ENCODE measurements around the gene ZNF43. TPM values are rescaled to one million over a fixed set of nuclear protein-coding genes. Genes with fewer than 3 reads are reported as not detected.
"Not testable (repeated sequence)": the region's sequence is repeated elsewhere in the genome, so short reads cannot be mapped to it uniquely, and the experiment has no call there.

The ZNF43 gene
- polyA plus RNA-seq, 1 of the 3 experiments (the other 2 are of a cell fraction) = 3.4 TPM

GRCh38 chr19:21877976-21878375, 42.0 kb upstream of the ZNF43 start:
- H3K4me3 ChIP-seq (ENCODE audit: low read depth in 2 of 2, low read length in 1 of 2) = no peak overlapping the region
- no peaks in the 10 kb centered on the region for H3K79me2 ChIP-seq (ENCODE audit: insufficient read depth)
- H3K4me2 ChIP-seq = no peak overlapping the region
- no peaks in the 10 kb centered on the region for H4K20me1 ChIP-seq (ENCODE audit: insufficient read depth)
- ChIA-PET CTCF (no interaction called here), POLR2A (no interaction called here)
- H3K36me3 ChIP-seq (replicated peaks in 1 of 2; ENCODE audit: control insufficient read depth in 1 of 2, insufficient read depth in 2 of 2, low read length in 1 of 2) = no peaks in the 10 kb centered on the region
- no peak overlapping the region for H3K9ac ChIP-seq
- H3K9me2 ChIP-seq = no peaks in the 10 kb centered on the region
- no peaks in the 10 kb centered on the region for H3K27me3 ChIP-seq (ENCODE audit: insufficient read depth)
- H3K4me1 ChIP-seq (ENCODE audit: control insufficient read depth in 1 of 2, insufficient read depth in 2 of 2, low read depth in 1 of 2, low read length in 1 of 2) = no peaks in the 10 kb centered on the region
- no peaks in the 10 kb centered on the region for H3K9me3 ChIP-seq
- whole genome bisulfite sequencing (ENCODE audit: low lambda C conversion rate) = 4% methylated on average over 2 of the region's 2 CpGs
- H2AFZ ChIP-seq (ENCODE audit: low read depth) = no peak overlapping the region
- no peak overlapping the region for H3K27ac ChIP-seq (ENCODE audit: low read depth in 2 of 2, low read length in 1 of 2)
- no peak for DNase-seq
- TF ChIP-seq FOXJ3 (CRISPR knock-in tag; IDR thresholded peaks at IDR 0.05) = no peak
- TF ChIP-seq PBX3 (IDR thresholded peaks at IDR 0.05) = no peak
- no peak for TF ChIP-seq CTCF (IDR thresholded peaks at IDR 0.05)
- no peak for TF ChIP-seq EP300 (IDR thresholded peaks at IDR 0.05; ENCODE audit: borderline replicate concordance in 1 of 2, low read depth in 1 of 2, low read length in 1 of 2)
- H3F3A ChIP-seq (replicated peaks; ENCODE audit: insufficient read depth) = no peaks in the 10 kb centered on the region

GRCh38 chr19:21876608-21877007, 40.6 kb upstream of the ZNF43 start:
- POLR2A ChIA-PET; H2AFZ ChIP-seq (ENCODE audit: low read depth); H4K20me1 ChIP-seq (ENCODE audit: insufficient read depth); H3K79me2 ChIP-seq (ENCODE audit: insufficient read depth); CTCF ChIA-PET; H3K4me2 ChIP-seq; H3K36me3 ChIP-seq (replicated peaks in 1 of 2; ENCODE audit: control insufficient read depth in 1 of 2, insufficient read depth in 2 of 2, low read length in 1 of 2); H3K9ac ChIP-seq; H3K4me3 ChIP-seq (ENCODE audit: low read depth in 2 of 2, low read length in 1 of 2); H3K9me3 ChIP-seq; H3K27ac ChIP-seq (ENCODE audit: low read depth in 2 of 2, low read length in 1 of 2); DNase-seq; H3K27me3 ChIP-seq (ENCODE audit: insufficient read depth); H3K9me2 ChIP-seq; H3F3A ChIP-seq (replicated peaks; ENCODE audit: insufficient read depth); H3K4me1 ChIP-seq (ENCODE audit: control insufficient read depth in 1 of 2, insufficient read depth in 2 of 2, low read depth in 1 of 2, low read length in 1 of 2): not testable (repeated sequence)
- 29% methylated on average over 6 of the region's 7 CpGs for WGBS (ENCODE audit: low lambda C conversion rate)

- Histone ChIP-seq H4K20me1 (ENCODE audit: insufficient read depth) (no peaks in the 10 kb centered on the region), H3K79me2 (ENCODE audit: insufficient read depth) (no peaks in the 10 kb centered on the region), H3K4me1 (ENCODE audit: control insufficient read depth in 1 of 2, insufficient read depth in 2 of 2, low read depth in 1 of 2, low read length in 1 of 2) (peaks cover 0 to 3% of the 10 kb centered on the region in 2 experiments; a peak in 1 of 4 replicates), H3K4me3 (ENCODE audit: low read depth in 2 of 2, low read length in 1 of 2) (no peak overlapping the region), H3K27ac (ENCODE audit: low read depth in 2 of 2, low read length in 1 of 2) (no peak overlapping the region), H3K9me2 (no peaks in the 10 kb centered on the region), H3K27me3 (ENCODE audit: insufficient read depth) (no peaks in the 10 kb centered on the region), H3K9ac (no peak overlapping the region), H3K4me2 (no peak overlapping the region), H3K9me3 (0 out of 2 replicates have a peak, but pooled peaks cover 3% of the 10 kb centered on the region), H3K36me3 (replicated peaks in 1 of 2; ENCODE audit: control insufficient read depth in 1 of 2, insufficient read depth in 2 of 2, low read length in 1 of 2) (no peaks in the 10 kb centered on the region), H3F3A (replicated peaks; ENCODE audit: insufficient read depth) (no peaks in the 10 kb centered on the region), H2AFZ (ENCODE audit: low read depth) (no peak overlapping the region)
- CTCF ChIA-PET = no interaction called here
- DNase-seq = no peak
- 28% methylated on average over 9 of the region's 9 CpGs for WGBS (ENCODE audit: low lambda C conversion rate)
- TF ChIP-seq NFIC (IDR thresholded peaks at IDR 0.05; ENCODE audit: borderline replicate concordance) = no peak
- POLR2A ChIA-PET = no interaction called here
Observed at GRCh38 chr19:21856773-21857514, 21.0 kb upstream of the ZNF43 start.
